SU-DHL-6 (cell line): Measurements from ENCODE around the gene PRDM16.

Experiments used
- EZH2phosphoT487 ChIP-seq: fragments of 200-600 bp; sonication (generic), shearing (Covaris generic); conservative IDR thresholded peaks from 2 replicates; pipeline ENCODE4 v1.6.1; 2018; ENCODE audit warnings: mild to moderate bottlenecking, antibody characterized with exemption, low read length, moderate library complexity, mixed read lengths
- TF ChIP-seq, protein P1 (sequence below): fragments of 200-600 bp; sonication (generic); IDR thresholded peaks from one replicate; pipeline ENCODE4 v1.5.1; 2017; ENCODE audit warnings: antibody characterized with exemption, mild to moderate bottlenecking, low read length, moderate library complexity; ENCODE audit not compliant: insufficient read depth, poor library complexity, severe bottlenecking

DNA sequence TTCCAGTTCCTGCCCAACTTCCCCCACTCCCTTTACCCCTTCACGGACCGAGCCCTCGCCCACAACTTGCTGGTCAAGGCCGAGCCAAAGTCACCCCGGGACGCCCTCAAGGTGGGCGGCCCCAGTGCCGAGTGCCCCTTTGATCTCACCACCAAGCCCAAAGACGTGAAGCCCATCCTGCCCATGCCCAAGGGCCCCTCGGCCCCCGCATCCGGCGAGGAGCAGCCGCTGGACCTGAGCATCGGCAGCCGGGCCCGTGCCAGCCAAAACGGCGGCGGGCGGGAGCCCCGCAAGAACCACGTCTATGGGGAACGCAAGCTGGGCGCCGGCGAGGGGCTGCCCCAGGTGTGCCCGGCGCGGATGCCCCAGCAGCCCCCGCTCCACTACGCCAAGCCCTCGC lies 343.4 kb downstream of the PRDM16 start:
- TF ChIP-seq, protein P1, sequence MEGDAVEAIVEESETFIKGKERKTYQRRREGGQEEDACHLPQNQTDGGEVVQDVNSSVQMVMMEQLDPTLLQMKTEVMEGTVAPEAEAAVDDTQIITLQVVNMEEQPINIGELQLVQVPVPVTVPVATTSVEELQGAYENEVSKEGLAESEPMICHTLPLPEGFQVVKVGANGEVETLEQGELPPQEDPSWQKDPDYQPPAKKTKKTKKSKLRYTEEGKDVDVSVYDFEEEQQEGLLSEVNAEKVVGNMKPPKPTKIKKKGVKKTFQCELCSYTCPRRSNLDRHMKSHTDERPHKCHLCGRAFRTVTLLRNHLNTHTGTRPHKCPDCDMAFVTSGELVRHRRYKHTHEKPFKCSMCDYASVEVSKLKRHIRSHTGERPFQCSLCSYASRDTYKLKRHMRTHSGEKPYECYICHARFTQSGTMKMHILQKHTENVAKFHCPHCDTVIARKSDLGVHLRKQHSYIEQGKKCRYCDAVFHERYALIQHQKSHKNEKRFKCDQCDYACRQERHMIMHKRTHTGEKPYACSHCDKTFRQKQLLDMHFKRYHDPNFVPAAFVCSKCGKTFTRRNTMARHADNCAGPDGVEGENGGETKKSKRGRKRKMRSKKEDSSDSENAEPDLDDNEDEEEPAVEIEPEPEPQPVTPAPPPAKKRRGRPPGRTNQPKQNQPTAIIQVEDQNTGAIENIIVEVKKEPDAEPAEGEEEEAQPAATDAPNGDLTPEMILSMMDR, result no peak
- no peak for TF ChIP-seq EZH2phosphoT487
